CD4-positive, alpha-beta T cell treated with Interleukin-15 for 1 hour (primary cell): ENCODE results near the gene WDR48.

ENCODE experiments used
- DNase-seq: peaks from one replicate; pipeline ENCODE4 v3.0.0-alpha.2; 2020

The WDR48 gene

DNA sequence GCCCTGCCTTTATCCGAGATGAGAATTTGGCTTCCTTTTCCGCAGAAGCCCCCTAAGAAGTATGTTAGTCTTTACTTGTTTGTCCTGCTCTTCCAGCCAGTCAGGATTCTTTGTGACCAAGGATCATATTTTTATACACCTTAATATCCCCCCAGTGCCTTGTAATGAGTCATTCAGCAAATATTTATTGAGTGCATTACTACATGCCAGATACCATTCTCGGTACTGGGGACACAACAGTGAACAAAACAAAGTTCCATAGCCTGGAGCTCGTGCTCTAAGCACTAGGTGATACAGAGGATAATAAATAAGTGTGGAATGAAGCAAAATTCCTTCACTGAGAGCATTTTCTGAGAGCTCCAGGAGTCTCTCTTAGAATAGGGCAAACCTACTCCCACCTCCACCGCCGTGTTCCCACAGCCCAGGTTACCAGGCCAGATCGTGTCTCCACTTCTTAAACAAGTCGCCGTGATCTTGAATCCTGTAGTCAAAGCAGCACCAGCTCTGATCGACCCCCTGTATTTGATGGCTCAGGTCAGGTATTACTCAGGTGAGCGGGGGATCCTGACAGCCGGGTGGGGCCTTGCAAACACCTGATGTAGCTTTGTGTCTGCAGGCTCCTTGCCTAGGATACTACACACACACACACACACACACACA is 74.2 kb downstream of the WDR48 start:
- no peak for DNase-seq

DNA sequence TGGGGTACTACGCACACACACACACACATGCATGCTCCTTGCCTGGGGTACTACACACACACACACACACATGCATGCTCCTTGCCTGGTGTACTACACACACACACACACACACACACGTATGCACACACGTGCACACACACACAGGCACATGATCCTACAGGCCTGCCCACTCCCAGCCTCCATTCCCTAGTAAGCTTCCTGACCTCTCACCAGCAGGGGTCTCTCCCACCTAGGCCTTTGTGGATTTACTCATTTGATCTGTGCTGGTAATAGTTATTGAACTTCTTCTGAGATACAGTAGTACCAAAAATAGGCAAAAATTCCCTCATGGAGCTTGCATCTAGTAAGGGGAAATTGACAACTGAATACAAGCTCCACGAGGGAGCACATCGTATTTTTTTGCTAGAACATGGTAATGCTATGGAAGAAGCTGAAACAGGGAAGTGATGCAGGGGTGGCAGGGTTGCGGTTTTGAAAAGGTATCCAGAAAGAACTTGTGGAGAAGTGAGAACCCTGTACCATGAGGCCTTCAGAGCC is 74.8 kb downstream of the WDR48 start:
- no peak for DNase-seq

DNA sequence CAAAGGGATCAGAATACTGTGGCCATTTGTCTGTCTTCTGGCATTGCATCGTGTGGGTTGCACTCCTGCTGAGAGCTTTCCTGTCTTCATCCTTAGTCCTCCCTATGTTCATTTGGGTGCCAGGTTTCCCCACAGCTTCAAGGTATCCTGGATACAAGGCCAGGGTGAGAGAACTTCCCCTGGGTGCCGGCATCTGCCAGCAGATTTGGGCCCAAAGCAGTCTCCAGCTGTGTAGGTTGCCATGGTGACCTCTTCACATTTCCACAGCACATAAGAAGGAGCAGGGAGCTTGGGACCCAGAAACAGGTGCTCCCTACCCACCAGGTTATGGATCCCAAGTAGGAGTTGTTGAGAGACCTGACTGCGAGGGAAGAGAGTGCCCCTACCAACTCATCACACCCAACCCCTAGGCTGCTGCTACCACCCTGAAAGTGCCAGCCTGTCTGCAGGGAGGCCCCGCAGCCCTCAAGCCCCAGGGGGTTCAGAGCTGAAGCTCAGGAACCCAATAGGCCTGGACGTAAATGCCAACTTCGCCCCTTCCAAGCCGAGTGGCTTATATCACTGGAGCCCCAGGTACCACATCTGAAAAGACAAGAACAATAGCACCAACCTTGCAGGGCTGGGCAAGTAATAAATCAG is 75.6 kb downstream of the WDR48 start:
- DNase-seq: no peak

DNA sequence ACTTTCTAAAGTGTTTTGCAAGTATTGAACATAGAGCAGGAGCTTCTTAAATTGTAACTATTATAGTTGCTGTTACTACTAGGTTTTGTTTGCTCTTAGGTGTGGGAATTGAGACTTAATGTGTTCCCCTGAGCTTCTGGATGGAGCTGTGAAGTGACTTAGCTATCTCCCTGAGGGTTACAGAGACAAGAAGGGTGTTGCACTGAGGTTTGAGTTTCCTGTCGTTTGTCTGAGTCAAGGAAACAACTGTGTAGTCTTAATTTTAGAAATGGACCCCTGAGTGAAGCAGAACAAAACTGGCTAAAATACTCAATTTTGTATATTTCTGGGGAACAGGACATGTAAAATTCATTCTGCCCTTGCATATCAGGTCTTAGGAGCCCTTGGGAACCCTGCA is 76.1 kb downstream of the WDR48 start:
- no peak for DNase-seq

DNA sequence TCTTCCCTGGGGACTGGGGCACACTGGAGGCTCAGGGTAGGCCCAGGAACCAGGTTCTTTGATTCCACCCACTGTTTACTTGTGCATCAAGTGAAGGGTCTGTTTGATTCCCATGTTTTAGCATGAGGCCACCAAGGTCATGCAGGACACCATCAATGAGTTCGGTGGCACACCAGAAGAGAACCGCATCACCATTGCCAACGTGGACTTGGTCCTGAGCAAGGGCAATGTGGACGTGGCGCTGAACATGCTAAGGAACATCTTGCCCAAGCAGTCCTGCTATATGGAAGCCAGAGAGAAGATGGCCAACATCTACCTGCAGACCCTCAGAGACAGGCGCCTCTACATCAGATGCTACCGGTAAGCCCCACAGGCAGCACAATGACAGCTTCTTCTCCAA is 77.1 kb downstream of the WDR48 start:
- DNase-seq: no peak

DNA sequence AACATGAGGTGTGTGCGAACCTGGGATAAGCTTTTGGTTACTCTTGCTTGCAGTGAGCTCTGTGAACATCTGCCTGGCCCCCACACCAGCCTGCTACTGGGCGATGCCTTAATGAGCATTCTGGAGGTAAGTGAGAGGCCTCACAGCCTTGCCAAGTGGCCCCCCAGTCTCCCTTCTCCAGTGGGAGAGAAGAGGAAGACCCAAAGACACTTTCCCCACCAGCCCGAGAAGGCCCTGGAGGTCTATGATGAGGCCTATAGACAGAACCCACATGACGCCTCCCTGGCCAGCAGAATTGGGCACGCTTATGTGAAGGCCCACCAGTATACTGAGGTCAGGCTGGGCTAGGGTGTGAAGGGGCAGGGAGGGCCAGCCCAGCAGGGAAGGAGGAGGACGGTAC is 78.2 kb downstream of the WDR48 start:
- DNase-seq: no peak

DNA sequence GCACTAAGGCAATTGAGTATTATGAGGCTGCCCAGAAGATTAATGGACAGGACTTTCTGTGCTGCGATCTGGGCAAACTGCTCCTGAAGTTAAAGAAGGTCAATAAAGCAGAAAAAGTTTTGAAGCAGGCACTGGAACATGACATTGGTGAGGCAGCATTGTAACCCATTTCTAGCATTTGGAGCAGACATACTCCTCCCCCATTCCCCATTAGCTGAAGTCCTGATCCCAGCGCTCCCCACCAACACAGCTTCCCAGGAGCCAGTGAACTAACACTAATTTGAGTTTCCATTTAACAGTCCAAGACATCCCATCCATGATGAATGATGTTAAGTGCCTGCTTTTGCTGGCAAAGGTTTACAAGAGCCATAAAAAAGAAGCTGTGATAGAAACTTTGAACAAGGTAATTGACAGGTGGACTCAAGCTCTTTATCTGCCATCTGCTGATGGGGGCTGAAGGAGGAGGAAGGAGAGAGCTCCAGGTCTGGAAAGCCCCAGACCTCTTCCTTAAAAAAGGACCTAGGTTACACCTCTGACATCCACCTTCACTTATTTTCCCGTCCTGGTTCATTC is 79.0 kb downstream of the WDR48 start:
- no peak for DNase-seq

DNA sequence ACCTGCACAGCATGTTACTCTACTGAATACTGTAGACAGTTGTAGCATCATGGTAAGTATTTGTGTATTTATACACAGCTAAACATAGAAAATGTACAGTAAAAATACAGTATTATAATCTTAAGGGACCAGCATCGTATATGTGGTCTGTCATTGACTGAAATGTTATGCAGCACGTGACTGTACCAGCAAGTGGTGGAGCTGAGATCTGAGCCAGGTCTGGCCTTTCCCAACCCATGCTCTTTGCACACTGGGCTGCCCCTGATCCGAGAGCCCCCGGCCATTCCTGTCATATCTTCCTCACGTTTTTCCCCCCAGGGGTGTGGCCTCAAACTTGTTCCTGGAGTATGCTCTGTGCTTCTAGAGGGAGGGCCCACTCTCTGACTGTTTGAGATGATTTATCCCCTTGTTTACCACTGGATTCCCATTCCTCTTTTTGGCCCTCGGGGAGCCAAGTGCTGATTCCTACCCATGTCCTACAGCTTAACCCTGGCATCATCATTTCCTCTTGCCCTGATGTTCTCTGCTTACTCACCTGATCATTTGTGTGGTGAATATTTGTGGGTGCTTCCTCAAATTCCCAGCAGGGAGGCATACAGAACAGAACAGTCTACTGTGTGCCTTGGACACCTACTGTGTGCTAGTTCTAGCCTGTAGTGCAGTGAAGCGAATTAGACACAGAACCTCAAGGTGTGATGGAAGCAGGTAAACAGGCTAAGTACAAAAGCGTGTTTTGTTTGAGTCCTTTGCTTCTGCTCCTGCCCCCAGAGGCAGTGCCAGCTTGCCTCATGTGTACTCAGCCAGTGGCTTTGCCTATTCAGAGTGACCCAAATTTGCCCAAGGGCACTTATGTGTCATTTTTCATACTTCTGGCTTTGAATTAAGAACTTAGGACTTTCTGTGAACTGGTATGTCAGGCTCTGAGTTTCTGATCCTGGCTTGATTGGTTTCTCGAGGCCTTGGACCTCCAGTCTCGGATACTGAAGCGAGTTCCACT is 80.6 kb downstream of the WDR48 start:
- DNase-seq: no peak

DNA sequence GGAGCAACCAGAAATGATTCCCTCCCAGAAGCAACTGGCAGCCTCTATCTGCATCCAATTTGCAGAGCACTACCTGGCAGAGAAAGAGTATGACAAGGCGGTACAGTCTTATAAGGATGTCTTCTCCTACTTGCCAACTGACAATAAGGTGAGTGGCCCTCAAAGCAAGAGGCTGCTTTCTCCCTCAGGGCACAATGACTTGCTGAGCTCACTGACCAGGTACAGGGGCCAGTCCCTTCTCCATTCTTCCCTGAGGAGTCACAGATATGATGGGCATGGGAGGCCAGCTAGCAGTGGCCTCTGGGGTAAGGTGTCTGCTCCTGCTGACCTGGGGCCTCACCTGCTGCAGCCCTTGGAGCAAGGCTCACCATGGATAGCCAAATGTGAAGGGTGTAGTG is 81.3 kb downstream of the WDR48 start:
- DNase-seq: no peak

DNA sequence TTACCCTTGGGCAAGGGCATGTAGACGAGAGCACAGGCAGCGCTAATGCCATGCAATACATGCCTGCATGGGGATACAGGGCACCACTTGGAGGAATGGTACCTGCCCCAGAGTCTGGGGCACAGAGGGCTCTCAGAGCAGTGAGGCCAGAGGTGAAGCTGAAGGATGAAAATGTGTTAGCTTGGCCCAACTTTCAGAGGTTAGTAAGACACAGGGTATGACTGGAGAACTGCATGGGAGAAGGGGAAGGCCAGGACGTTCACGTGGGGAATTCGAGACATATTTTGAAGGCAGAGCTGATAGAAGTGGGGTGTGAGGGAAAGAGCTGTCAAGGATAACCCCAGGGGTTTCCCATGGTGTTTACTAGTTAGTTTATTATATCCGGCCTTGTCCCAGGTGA is 82.0 kb downstream of the WDR48 start:
- no peak for DNase-seq

DNA sequence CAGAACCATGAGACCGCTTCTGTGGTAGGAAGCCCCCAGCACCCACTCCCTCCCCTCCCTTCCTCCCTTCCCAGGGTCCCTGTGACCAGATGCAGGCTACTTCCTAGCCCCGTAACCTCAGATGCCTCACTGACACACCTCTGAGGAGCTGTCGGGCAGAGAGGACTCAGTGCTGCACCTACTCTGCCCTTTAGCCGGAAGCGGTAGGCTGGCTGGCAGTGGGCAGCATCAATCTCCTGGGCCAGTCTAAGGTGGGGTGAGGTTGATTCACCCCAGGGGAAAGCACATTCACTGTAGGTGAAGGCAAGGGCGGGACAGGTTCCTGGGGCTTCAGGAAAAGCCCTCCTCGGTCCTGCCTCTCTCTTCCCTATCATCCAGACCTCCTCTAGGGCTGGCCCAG is 82.5 kb downstream of the WDR48 start:
- no peak for DNase-seq

DNA sequence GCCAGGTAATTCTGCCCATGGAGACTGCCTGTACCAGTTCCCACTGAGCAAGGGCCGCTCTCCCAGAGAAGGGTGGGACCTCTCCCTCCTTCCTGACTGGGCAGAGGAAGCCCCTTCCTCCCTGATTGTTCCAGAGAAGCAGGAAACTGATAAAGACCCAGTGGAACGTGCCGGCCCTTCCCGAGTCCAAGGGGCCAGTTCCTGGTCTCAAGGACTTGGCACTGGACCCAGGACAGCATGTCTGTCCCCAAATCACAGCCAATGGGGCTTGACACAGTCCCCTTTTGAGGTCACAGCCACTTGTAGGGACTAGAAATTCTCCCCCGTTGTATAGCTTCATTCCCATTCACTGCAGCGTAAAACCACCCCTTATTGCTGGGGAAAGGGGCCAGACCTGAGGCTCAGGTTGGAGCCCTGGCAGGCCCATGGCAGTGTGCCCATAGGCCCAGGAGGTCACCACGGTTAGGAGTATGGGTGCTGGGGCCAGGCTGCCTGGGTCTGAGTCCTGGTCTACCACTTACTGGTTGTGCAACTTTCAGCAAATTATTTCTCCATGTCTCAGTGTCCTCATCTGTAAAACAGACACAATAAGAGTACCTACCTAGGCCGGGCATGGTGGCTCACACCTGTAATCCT is 83.5 kb downstream of the WDR48 start:
- DNase-seq: no peak

DNA sequence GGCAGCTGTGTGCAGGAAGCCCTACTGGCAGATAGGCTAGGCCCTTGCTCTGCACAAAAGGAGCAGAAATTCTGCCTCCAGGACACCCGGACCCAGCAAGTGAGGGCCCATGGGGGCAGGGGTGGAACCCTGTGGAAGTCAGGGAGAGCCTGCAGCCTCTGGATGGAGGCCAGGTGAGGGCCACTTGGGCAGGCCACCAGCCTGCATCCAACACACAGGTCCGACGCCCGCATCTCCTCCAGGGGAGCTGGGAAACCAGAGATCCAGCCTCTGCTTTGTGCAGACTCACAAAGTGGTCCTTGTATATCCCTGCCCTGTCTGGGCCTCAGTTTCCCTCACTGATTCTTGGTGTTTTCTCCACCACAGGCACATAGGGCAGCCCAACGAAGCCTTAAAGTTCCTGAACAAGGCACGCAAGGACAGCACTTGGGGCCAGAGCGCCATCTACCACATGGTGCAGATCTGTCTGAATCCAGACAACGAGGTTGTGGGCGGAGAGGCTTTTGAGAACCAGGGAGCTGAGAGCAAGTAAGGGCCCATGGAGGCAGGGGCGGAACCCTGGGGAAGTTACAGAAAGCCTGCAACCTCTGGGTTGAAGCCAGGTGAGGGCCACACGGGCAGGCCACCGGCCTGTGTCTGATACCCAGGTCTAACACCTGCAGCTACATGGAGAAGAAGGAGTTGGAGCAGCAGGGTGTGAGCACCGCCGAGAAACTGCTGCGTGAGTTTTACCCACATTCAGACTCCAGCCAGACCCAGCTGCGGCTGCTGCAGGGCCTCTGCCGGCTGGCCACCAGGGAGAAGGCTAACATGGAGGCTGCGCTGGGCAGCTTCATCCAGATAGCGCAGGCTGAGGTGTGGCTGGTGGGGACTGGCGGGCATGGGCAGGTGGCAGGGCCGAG is 85.0 kb downstream of the WDR48 start:
- no peak for DNase-seq

GRCh38 chr3:39137435-39137936 is 85.7 kb downstream of the WDR48 start:
- no peak for DNase-seq

- no peak for DNase-seq
Measured at GRCh38 chr3:39137991-39138803, 86.4 kb downstream of the WDR48 start.

DNA sequence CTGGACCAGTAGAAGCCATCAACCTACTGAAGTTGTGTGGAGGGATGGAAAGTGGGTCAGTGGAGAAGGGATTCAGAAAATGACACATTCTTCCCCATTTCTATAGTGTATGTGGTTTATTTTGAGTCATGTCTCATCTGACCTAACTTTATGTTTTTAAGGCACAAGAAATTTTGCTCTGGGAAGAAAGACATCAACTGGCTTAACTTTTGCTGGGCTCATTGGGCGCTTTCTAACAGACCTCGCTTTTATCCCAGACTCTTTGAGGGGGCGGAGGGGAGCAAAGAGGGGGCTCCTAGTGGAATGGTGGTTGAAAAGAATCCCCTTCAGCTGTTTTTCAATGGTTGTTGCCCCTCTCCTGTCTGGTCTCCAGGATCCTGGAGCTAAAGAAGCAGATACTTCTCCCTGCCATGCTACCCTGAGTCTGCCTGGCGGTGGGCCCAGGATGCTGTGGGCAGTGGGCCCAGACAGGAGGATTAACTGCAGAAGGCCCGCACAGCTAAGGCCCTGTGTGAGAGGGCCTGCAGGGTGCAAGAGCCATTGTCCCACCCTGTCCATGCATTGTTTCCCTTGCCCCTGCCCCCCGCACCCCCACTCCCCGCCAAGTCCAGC is 87.1 kb downstream of the WDR48 start:
- DNase-seq: no peak

DNA sequence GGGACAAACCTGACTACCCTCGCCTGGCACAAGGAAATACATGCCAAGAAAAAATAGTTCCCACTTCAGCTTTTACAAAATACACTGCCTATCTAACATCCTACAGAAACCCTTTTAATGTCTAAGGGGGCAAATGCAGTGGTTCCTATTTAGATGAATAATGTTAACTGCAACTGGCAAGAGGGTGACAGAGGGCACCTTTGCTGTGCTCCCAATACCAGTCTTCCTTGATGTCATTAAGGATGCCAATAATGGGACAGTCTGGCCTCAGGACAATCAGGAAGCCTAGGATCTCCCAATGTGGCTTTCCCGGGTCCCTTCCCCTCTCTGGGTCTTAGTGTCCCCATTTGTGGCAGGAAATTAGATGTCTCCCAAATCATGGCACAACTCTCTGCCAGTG is 87.6 kb downstream of the WDR48 start:
- DNase-seq: no peak

DNA sequence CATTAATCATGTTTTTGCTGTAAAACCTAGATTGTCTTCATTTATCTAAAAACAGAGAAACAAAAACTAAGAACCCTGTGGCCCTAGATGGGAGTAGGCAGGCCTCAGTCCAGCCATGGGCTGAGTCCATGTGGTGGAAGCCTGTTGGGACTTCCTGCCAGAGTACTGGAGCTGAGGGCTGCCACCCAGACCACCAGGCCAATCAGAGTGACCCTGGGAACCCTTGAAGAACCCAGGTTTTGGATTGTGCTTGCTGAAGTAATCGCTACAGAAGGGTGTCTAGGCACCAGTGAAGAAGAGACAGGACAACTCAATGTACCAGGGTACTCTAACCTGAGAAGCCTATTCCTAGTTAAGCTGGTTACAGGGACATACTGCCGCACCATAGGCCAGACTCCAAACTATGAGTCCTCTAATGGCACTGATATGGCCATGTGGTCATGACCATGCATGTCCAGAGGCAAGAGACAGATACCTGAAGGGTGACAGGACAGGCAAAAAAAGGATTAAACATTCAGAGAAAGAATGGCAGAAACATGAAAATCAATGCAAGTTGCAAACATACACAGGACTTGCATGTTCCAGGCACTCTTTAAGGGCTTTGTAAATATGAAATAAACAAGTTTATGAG is 88.6 kb downstream of the WDR48 start:
- no peak for DNase-seq
